SH-SY5Y (cell line): ENCODE measurements around the gene CARNS1.

ENCODE experiments used
- GATA2 ChIP-seq: IDR thresholded peaks from 2 replicates; pipeline ENCODE4 v1.6.1; 2011; ENCODE audit warnings: mild to moderate bottlenecking, low read depth, low read length
- GATA3 ChIP-seq: IDR thresholded peaks from 2 replicates; pipeline ENCODE4 v1.6.1; 2011; ENCODE audit warnings: low read depth, mild to moderate bottlenecking, low read length, moderate library complexity

DNA sequence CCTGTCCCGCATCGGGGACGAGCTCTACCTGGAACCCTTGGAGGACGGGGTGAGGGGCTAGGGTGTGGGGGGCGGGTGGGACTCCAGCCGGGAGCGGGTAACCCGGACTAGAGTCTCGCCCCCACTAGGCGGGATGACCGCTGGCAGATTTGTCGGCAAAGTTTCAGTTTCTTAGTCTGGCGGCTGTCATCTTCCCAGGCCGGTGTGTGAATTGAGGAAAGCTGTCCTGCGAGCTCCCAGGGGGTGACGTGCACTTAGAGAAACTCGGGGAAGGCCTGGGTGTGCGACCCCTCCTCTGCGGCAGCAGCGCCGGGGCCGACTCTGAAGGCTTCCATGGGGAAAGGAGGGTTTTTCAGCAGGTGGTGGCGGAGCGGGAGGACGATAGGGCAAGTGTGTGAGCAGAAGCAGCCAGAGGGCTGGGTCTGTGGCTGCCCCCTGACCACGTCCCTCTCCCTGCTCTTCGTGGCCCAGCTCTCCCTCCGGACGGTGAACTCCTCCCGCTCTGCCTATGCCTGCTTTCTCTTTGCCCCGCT lies 23.2 kb upstream of the CARNS1 start:
- TF ChIP-seq GATA3 (no peak), GATA2 (no peak)
